ENCODE data around the gene VPS4B. TPM values are rescaled to one million over a fixed set of nuclear protein-coding genes. Genes with fewer than 3 reads are reported as not detected.

VPS4B gene
- total and polyA plus RNA-seq, 2 of the 8 experiments (the other 6 are each of a cell fraction or from before 2014, with no cell fraction given) = 7.2 to 45.3 TPM

- Histone ChIP-seq H2BK15ac (ENCODE audit: low read length) (no peak overlapping the region), H4K20me1 (replicated peaks in 1 of 2; ENCODE audit: control insufficient read depth in 1 of 2, insufficient read depth in 2 of 2, low read length in 2 of 2) (no peaks in the 10 kb centered on the region), H3K9ac (replicated peaks in 1 of 4; ENCODE audit: extremely low read depth in 1 of 4, low read depth in 3 of 4, low read length in 3 of 4) (no peak overlapping the region), H3K56ac (replicated peaks; ENCODE audit: insufficient read length, low read depth, low read length) (no peak overlapping the region), H3K14ac (ENCODE audit: insufficient read length) (no peak overlapping the region), H3K23ac (ENCODE audit: insufficient read length) (no peak overlapping the region), H2BK5ac (ENCODE audit: low read depth, low read length) (no peak overlapping the region), H4K91ac (replicated peaks; ENCODE audit: insufficient read length, low read length) (no peak overlapping the region), H3K23me2 (ENCODE audit: low read depth, low read length) (no peaks in the 10 kb centered on the region), H3K79me2 (ENCODE audit: control insufficient read depth in 1 of 2, insufficient read depth in 2 of 2, low read length in 2 of 2) (no peaks in the 10 kb centered on the region), H3K4ac (replicated peaks; ENCODE audit: insufficient read length, low read depth, low read length) (no peak overlapping the region), H3K4me3 (ENCODE audit: extremely low read depth in 1 of 4, insufficient read depth in 2 of 4, low read depth in 3 of 4, low read length in 4 of 4) (no peak overlapping the region), H3K36me3 (ENCODE audit: control insufficient read depth in 2 of 4, insufficient read depth in 4 of 4, low read length in 3 of 4) (no peaks in the 10 kb centered on the region), H2BK120ac (replicated peaks; ENCODE audit: low read depth, low read length) (no peak overlapping the region), H3K4me1 (replicated peaks in 1 of 4; ENCODE audit: control insufficient read depth in 3 of 4, insufficient read depth in 4 of 4, low read length in 3 of 4) (no peaks in the 10 kb centered on the region; a peak in 1 of 7 replicates), H3K79me1 (ENCODE audit: low read depth, low read length) (no peaks in the 10 kb centered on the region), H3K9me3 (ENCODE audit: insufficient read depth in 2 of 2, low read depth in 1 of 2, low read length in 1 of 2) (no peaks in the 10 kb centered on the region; a peak in 1 of 4 replicates), H2BK20ac (ENCODE audit: low read length) (no peak overlapping the region), H3K18ac (ENCODE audit: extremely low read depth, low read length) (no peak overlapping the region), H3K27ac (ENCODE audit: low read depth, low read length) (no peak overlapping the region), H4K8ac (ENCODE audit: extremely low read depth, insufficient read depth, low read length) (no peak overlapping the region), H2AFZ (ENCODE audit: low read length) (no peak overlapping the region), H4K5ac (ENCODE audit: insufficient read length, low read depth, low read length) (no peak overlapping the region), H2AK5ac (ENCODE audit: low read depth, low read length) (no peak overlapping the region), H3K27me3 (replicated peaks in 1 of 4; ENCODE audit: control insufficient read depth in 3 of 4, extremely low read depth in 1 of 4, insufficient read depth in 3 of 4, low read length in 3 of 4) (no peaks in the 10 kb centered on the region), H3K4me2 (ENCODE audit: insufficient read depth in 1 of 2, low read depth in 2 of 2, low read length in 2 of 2) (no peak overlapping the region), H2BK12ac (ENCODE audit: low read depth, low read length) (no peak overlapping the region)
- no peak for TF ChIP-seq KDM1A (IDR thresholded peaks at IDR 0.05; ENCODE audit: borderline replicate concordance, low read length)
- TF ChIP-seq ATF2 (IDR thresholded peaks at IDR 0.05; ENCODE audit: low read length) = no peak
- TF ChIP-seq RAD21 (IDR thresholded peaks at IDR 0.05 in 1 of 2, conservative IDR thresholded peaks at IDR 0.05 in 1 of 2; ENCODE audit: low read depth in 2 of 2, low read length in 2 of 2) = no peak
- TF ChIP-seq BACH1 (IDR thresholded peaks at IDR 0.05; ENCODE audit: low read length) = no peak
- no peak for TF ChIP-seq SP1 (IDR thresholded peaks at IDR 0.05; ENCODE audit: low read depth, low read length)
- TF ChIP-seq FOSL1 (IDR thresholded peaks at IDR 0.05; ENCODE audit: insufficient read depth, low read depth, low read length) = no peak
- no peak for TF ChIP-seq MAX (IDR thresholded peaks at IDR 0.05)
- no peak for TF ChIP-seq GTF2F1 (IDR thresholded peaks at IDR 0.05; ENCODE audit: borderline replicate concordance, low read depth, low read length)
- no peak for TF ChIP-seq PHF8 (conservative IDR thresholded peaks at IDR 0.05; ENCODE audit: low read depth, low read length)
- no peak for TF ChIP-seq USF2 (IDR thresholded peaks at IDR 0.05; ENCODE audit: low read length)
- no peak for DNase-seq (ENCODE audit: low read depth in 1 of 2, low spot score in 2 of 2)
- FAIRE-seq = no peak
- CTCF ChIA-PET (ENCODE audit: partially characterized antibody) = interaction anchor here (1.2 to 1.7 kb wide), 2 partner anchors 13 to 14 kb away, joined by 3 to 5 read pairs; no protein-coding TSS in a partner anchor
- POLR2A ChIA-PET (ENCODE audit: partially characterized antibody) = no interaction called here
- WGBS, 2 experiments (ENCODE audit: extremely low coverage in 1 of 2, insufficient coverage in 1 of 2, insufficient read length in 1 of 2, insufficient replicate concordance in 2 of 2, low coverage in 1 of 2, low lambda C conversion rate in 2 of 2, missing lambda C conversion rate in 1 of 2) = 97% methylated on average over 4 of the region's 4 CpGs; no CpG with 5 or more reads in 1 of the 2 experiments
Measured at GRCh38 chr18:63449426-63449825, 27.1 kb upstream of the VPS4B start.

All from H1 (cell line).